GM12872 (cell line): ENCODE data around the gene EPB41L5.
A peak's percentile ranks its signal among the peaks of the same experiment; 100 is the strongest.

ENCODE experiments used
- CTCF ChIP-seq: IDR thresholded peaks from 3 replicates; pipeline ENCODE4 v1.5.1; 2011; ENCODE audit warnings: low read depth, mild to moderate bottlenecking, low read length, moderate library complexity; ENCODE audit not compliant: insufficient read depth

The EPB41L5 gene

DNA sequence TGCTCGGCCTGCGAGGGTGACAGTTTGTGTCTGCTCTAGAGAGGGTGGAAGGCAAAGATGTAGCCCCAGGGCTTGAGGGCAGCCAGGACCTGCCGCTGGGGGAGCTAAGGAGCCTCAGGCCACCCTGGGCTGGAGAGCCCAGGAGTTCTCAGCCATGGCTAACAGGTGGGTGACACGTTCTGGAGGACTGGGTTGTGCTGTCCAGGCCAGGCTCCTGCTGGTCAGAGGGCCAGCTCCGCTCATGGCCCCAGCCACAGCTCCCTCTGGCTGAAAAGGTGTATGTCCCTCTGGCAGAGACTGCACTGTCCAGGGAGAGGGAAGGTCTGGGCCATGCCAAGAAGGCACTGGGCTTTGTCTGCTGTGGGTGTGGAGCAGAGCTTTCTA is 191.1 kb downstream of the EPB41L5 start:
- peak; percentile 44; the same call in 2 of the 3 replicates for TF ChIP-seq CTCF

- TF ChIP-seq CTCF, result no peak
Measured at GRCh38 chr2:120204417-120204816, 191.5 kb downstream of the EPB41L5 start.

GRCh38 chr2:120204945-120205670 is 192.2 kb downstream of the EPB41L5 start:
- no peak for TF ChIP-seq CTCF

GRCh38 chr2:120206022-120206581 is 193.2 kb downstream of the EPB41L5 start:
- TF ChIP-seq CTCF, result peak; percentile 76

- TF ChIP-seq CTCF, result no peak
Measured at GRCh38 chr2:120208381-120209353, 195.8 kb downstream of the EPB41L5 start.

- TF ChIP-seq CTCF, result no peak
Measured at GRCh38 chr2:120209427-120210269, 196.8 kb downstream of the EPB41L5 start.

DNA sequence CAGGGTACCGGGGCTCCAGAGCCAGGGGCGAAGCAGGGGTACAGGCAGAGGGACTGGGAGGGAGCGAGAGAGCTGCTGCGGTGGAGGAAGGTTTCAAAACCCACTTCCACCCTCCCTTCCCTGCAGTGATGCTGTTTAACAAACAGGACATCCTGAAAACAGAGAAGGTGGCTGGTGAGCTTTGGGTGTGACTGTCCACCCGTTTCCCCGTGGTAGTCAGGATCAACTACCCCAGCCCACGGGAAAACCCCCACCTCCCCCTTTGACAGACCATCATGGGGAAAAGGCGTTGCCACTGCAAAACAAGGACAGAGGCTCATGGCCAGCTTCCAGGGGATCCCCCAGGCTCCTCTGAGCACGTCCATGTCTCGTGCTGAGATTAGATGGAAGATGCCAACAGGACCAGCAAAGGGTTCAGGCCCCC is 197.4 kb downstream of the EPB41L5 start:
- TF ChIP-seq CTCF, result no peak
